Measurements from ENCODE around the gene SLC26A5.
A peak's percentile ranks its signal among the peaks of the same experiment; 100 is the strongest.

SLC26A5 gene

DNA sequence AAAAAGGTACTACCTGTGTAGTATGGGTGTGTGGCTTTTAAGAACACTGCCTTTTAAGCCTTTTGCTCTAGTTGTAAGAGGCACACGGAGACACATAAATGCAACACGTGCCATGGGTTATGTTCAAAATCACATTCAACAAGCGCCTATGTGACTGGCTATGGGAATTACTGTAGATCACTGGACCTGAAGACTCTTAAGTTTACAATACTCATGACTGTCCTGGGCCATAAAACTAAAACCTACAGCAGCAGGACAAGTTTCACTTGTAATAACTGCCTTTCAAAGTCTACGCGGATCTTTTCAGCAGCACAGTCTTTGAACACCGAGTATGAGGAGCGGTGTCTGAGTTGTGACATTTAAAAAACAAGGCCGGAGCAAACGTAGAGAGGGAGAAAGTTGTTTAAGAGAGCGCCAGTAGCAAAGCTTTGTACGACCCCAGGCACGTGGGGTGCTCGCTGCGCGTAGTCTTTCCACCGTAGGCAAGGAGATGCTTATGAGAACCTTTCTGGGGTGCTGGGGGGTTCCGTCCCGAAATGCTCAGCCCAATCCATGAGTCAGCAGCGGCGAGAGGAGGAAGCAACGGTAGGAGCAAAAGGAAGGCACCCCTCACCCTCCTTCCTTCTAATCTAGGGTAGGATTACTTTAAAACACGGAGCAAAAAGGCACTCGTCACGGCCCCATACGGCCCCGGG lies 102.1 kb downstream of the SLC26A5 start:
- Mint-ChIP-seq H3K36me3 (peaks cover 26% of the 10 kb centered on the region), H3K27ac (peak overlapping the region; percentile 99), H3K27me3 (no peaks in the 10 kb centered on the region), H3K4me3 (peak overlapping the region; percentile 98), H3K9me3 (no peaks in the 10 kb centered on the region), H3K4me1 (peaks cover 59% of the 10 kb centered on the region)

DNA sequence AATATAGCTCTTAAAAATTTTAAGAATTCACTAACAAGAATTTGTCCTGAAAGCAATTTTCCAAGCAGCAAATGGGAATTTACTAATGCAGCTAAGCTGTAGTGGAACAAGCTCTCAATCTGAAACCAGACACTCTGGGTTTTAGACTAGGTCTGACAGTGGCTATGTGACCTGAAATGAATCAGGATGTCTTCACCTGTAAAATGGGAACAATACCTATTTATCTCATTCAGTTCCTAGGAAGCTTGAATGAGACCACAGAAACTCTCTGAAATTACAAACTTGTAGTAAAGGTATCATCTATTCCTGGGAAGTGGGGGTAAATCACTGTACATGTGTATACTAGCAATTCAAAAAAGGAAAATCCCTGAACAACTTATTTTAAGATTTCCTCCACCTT lies 102.7 kb downstream of the SLC26A5 start:
- H3K36me3 Mint-ChIP-seq, result peaks cover 26% of the 10 kb centered on the region
- no peaks in the 10 kb centered on the region for H3K27me3 Mint-ChIP-seq
- peaks cover 53% of the 10 kb centered on the region for H3K4me1 Mint-ChIP-seq
- H3K4me3 Mint-ChIP-seq, result peak overlapping the region; percentile 98
- no peaks in the 10 kb centered on the region for H3K9me3 Mint-ChIP-seq
- H3K27ac Mint-ChIP-seq, result peak overlapping the region; percentile 99

DNA sequence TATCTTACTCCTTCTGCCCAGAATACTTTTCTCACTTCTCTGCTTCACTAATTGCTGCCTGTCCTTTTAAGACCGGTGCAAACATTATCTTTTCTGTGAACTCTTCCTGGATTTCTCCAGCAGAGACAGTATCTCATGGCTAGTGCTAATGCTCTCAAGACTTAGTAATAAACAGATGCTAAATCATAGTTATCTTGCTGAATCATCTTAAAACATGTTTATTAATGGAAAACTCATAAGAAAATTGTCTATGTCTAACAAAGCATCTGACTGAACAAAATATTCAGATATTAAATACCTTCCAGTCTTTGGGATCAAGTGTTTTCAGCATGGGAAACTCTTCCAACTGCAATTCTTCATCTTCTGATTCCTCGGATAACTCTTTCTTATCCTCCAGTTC lies 104.5 kb downstream of the SLC26A5 start:
- Mint-ChIP-seq H3K4me1 (peaks cover 48% of the 10 kb centered on the region), H3K27ac (peak overlapping the region; percentile 63), H3K4me3 (peak overlapping the region; percentile 98), H3K36me3 (peaks cover 29% of the 10 kb centered on the region), H3K27me3 (no peaks in the 10 kb centered on the region), H3K9me3 (no peaks in the 10 kb centered on the region)

DNA sequence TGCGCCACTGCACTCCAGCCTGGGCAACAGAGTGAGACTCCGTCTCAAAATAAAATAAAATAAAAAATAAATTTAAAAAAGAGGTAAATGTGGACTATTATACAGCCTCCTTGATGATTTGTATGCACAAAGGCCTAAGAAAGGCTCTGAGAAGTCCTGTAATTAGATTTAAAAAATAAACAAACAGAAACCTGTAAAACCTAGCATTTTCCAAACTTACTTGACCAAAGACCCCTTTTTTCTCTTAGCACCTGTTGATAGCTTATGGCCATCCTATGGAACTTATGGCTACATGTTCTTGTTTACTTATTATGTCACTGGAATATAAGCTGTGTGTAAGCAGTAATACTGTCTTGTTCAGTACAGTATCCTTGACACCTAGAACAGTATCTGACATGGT lies 107.1 kb downstream of the SLC26A5 start:
- no peaks in the 10 kb centered on the region for H3K9me3 Mint-ChIP-seq
- no peak overlapping the region for H3K4me3 Mint-ChIP-seq
- H3K27ac Mint-ChIP-seq, result no peak overlapping the region
- H3K4me1 Mint-ChIP-seq, result peaks cover 35% of the 10 kb centered on the region
- peaks cover 25% of the 10 kb centered on the region for H3K36me3 Mint-ChIP-seq
- H3K27me3 Mint-ChIP-seq, result no peaks in the 10 kb centered on the region

DNA sequence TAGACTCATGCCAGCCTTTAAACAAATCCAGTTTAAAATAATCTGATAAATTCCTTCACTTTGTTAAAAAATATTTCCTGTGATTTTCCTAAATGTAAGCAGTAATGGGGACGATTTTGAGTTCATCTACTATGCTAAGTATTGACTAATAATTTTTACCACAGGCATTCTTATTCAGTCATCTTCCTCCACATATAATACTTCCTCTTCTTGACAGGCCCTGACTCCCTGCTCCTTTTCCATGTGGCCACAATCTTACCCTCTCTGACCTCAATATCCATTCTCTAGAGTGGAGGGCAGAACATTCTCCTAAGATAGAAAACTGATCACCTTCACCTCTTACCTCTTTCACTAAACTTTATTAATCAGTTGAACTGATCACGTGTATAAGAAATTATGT lies 109.2 kb downstream of the SLC26A5 start:
- peaks cover 34% of the 10 kb centered on the region for H3K4me1 Mint-ChIP-seq
- H3K27ac Mint-ChIP-seq, result no peak overlapping the region
- H3K27me3 Mint-ChIP-seq, result no peaks in the 10 kb centered on the region
- peaks cover 23% of the 10 kb centered on the region for H3K36me3 Mint-ChIP-seq
- H3K9me3 Mint-ChIP-seq, result no peaks in the 10 kb centered on the region
- H3K4me3 Mint-ChIP-seq, result no peak overlapping the region

DNA sequence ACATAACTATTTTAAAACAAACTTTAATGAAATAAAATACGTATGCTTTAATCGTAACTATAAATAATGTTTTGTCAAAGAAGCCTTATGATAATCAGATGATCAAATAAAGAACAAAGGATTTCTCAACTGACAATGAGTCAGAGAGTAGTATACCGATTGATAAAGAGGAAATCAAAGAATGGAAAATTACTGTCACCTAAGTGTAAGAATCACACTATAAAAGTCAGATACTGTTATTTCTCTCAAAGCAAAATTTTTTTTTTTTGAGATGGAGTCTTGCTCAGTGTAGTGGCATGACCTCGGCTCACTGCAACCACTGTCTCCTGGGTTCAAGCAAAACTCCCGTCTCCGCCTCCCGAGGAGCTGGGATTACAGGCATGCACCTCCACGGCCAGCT lies 120.3 kb downstream of the SLC26A5 start:
- H3K27me3 Mint-ChIP-seq, result no peaks in the 10 kb centered on the region
- H3K4me3 Mint-ChIP-seq, result peak overlapping the region; percentile 3
- H3K4me1 Mint-ChIP-seq, result peaks cover 30% of the 10 kb centered on the region
- no peaks in the 10 kb centered on the region for H3K9me3 Mint-ChIP-seq
- H3K36me3 Mint-ChIP-seq, result peaks cover 9% of the 10 kb centered on the region
- H3K27ac Mint-ChIP-seq, result peak overlapping the region; percentile 92
